GM21526 (cell line): ENCODE measurements around the gene TEX2.
"Not testable (repeated sequence)": the region's sequence is repeated elsewhere in the genome, so short reads cannot be mapped to it uniquely, and the experiment has no call there.

Source experiments
- ATAC-seq: cut with Tn5 transposase; IDR thresholded peaks from one replicate; pipeline ENCODE4 v1.9.1; 2021; ENCODE audit warnings: moderate library complexity; ENCODE audit not compliant: unreplicated experiment, low FRiP score

The TEX2 gene

GRCh38 chr17:64216338-64217248, 46.5 kb downstream of the TEX2 start:
- ATAC-seq, result no peak

- ATAC-seq, result no peak
Observed at GRCh38 chr17:64216000-64216337, 47.1 kb downstream of the TEX2 start.

- no peak for ATAC-seq
Observed at GRCh38 chr17:64214950-64215349, 48.1 kb downstream of the TEX2 start.

GRCh38 chr17:64213995-64214811, 48.9 kb downstream of the TEX2 start:
- ATAC-seq, result no peak

- no peak for ATAC-seq
Observed at GRCh38 chr17:64212122-64212521, 50.9 kb downstream of the TEX2 start.

- no peak for ATAC-seq
Observed at GRCh38 chr17:64209983-64210382, 53.1 kb downstream of the TEX2 start.

- no peak for ATAC-seq
Observed at GRCh38 chr17:64209356-64209941, 53.6 kb downstream of the TEX2 start.

- ATAC-seq, result not testable (repeated sequence)
Observed at GRCh38 chr17:64208656-64209055, 54.4 kb downstream of the TEX2 start.

GRCh38 chr17:64205804-64206203, 57.3 kb downstream of the TEX2 start:
- no peak for ATAC-seq

- no peak for ATAC-seq
Observed at GRCh38 chr17:64203630-64204029, 59.4 kb downstream of the TEX2 start.

GRCh38 chr17:64202683-64203344, 60.2 kb downstream of the TEX2 start:
- no peak for ATAC-seq

- ATAC-seq, result no peak
Observed at GRCh38 chr17:64200080-64201032, 62.7 kb downstream of the TEX2 start.

- ATAC-seq, result no peak
Observed at GRCh38 chr17:64198331-64199090, 64.5 kb downstream of the TEX2 start.

GRCh38 chr17:64196601-64197000, 66.5 kb downstream of the TEX2 start:
- no peak for ATAC-seq

GRCh38 chr17:64193561-64193960, 69.5 kb downstream of the TEX2 start:
- no peak for ATAC-seq

GRCh38 chr17:64192589-64192988, 70.5 kb downstream of the TEX2 start:
- no peak for ATAC-seq

- no peak for ATAC-seq
Observed at GRCh38 chr17:64190472-64190871, 72.6 kb downstream of the TEX2 start.

- ATAC-seq, result no peak
Observed at GRCh38 chr17:64188088-64188487, 75.0 kb downstream of the TEX2 start.
